SKM-1 (cell line): ENCODE measurements around the gene BEAN1.

Experiments
- DNase-seq: peaks from one replicate; lab custom pipeline; 2025; ENCODE audit not compliant: unreplicated experiment; lab: John Stamatoyannopoulos, UW

BEAN1 gene, protein sequence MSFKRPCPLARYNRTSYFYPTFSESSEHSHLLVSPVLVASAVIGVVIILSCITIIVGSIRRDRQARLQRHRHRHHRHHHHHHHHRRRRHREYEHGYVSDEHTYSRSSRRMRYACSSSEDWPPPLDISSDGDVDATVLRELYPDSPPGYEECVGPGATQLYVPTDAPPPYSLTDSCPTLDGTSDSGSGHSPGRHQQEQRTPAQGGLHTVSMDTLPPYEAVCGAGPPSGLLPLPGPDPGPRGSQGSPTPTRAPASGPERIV

GRCh38 chr16:66427036-66427860 lies at the start of gene BEAN1:
Gene BEAN1, plus strand, starts transcription at chr16:66427295. Its CDS starts 10,382 bp downstream, at chr16:66437677.
- no peak for DNase-seq

DNA sequence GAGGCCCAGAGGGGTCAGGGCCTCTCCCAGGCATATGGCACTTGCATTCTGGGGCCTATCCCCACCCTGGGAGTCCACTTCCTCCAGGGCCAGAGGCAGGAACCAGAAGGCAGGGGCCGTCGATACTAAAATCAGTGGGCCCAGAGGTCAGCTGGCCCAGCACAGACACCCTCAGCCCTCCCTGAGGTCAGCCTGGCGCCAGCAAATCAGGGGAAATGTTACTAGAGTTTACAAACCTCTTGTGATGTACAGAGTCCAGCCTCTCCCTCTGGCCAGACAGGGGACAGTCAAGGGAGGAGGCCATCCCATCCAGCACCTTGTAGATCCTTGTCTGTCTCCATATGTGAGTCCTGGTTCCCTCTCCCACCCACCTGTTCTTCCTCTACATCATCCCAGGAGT lies 49.8 kb upstream of the BEAN1 start:
- no peak for DNase-seq

DNA sequence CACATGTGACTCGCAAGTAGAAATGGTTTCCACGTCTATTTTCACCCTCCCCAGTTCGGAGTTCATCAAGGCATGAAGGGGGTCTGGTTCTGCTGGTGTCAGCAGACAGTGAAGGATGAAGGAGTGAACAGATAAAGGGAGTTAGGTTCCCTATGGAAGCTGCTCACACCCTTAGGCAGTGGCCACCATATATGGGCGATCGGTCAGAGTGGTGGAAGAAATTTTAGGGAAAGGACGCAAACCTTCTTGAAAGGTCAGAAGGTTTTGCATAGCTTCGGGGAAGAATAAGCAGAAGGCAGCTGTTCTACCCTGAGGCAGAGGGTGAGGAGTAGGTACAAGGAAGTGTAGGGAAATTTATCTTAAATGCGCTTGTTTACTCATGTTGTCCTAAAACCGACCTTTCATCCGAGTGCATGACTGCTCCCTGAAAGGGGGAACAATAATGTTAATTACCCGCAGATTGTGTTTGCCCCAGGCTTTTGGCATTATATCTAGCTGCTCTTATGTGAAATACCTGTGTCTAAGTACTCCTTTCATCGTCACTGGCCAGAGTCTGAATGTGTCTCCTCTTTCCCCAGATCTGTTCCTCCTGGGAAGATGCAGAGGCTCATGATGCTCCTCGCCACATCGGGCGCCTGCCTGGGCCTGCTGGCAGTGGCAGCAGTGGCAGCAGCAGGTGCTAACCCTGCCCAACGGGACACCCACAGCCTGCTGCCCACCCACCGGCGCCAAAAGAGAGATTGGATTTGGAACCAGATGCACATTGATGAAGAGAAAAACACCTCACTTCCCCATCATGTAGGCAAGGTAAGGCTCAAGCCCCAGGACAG lies 48.1 kb upstream of the BEAN1 start:
- no peak for DNase-seq

- no peak for DNase-seq
Measured at GRCh38 chr16:66379571-66379941, 47.5 kb upstream of the BEAN1 start.

DNA sequence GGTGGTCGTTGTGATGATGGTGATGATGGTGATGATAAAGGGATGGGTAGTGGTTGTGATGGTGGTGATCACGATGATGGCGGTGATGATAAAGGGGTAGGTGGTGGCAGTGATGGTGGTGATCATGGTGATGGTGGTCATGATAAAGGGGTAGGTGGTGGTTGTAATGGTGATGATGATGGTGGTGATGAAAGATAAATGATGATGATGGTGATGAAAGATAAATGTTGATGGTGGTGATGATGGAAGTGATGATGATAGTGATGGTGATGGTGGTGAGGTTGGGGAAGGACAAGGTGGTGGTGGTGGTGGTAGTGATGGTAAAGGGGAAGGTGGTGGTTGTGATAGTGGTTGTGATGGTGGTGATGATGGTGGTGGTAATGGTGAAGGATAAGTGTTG lies 46.7 kb upstream of the BEAN1 start:
- DNase-seq = no peak

DNA sequence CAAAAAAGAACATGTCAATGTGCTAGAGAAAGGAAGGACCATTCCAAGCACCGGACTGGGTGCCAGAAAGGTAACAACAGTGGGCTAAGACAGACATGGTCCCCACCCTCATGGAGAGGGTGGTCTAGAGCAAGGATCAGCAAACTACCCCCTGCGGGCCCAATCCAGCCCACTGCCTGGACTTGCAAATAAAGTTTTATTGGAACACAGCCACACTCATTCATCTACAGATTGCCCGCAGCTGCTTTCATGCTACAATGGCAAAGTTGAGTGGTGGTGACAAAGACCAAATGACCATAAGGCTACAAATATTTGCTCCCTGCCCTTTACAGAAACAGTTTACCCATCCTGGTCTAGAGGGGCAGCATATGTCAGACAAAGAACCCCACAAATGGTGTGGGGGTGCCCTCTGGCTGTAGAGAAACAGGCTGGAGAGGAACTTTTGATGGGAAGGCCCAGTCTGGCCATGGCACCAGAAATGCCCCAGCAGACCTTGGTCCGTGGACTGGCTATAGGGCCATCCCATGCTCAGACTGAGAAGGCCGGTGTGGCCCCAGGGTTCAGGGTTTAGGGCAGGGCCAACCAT lies 45.4 kb upstream of the BEAN1 start:
- no peak for DNase-seq

- no peak for DNase-seq
Measured at GRCh38 chr16:66382171-66382965, 44.7 kb upstream of the BEAN1 start.

DNA sequence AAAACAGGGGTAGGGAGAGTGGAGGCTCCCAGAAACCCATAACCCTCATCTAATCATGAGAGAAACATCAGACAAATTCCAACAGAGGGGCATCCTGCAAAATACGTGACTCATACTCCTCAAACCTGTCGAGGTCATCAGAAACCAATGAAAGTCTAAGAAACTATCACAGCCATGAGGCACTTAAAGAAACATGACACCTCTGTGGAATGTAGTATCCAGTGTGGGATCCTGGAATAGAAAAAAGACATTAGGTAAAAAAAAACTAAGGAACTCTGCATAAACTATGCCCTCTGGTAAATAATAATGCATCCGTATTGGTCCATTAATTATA lies 44.2 kb upstream of the BEAN1 start:
- DNase-seq = no peak

- no peak for DNase-seq
Measured at GRCh38 chr16:66383551-66383950, 43.5 kb upstream of the BEAN1 start.

DNA sequence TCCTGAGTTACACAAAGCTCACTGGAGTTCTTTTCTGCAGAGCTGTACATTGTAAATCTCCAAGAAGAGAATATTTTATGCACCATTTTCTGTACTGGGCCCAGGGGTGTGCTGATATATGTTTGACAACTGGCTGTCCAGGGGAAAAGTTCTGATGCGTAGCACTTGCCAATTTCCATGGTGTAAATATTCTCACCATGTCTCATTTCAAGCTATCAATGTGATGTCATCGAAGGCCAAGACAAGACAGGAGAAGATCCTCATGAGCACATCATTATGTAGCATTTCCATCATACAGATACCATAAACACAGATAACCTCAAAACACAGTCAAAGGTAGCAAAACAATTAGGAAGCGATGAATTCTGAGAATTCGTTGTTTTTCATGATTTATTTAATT lies 41.7 kb upstream of the BEAN1 start:
- DNase-seq = no peak

DNA sequence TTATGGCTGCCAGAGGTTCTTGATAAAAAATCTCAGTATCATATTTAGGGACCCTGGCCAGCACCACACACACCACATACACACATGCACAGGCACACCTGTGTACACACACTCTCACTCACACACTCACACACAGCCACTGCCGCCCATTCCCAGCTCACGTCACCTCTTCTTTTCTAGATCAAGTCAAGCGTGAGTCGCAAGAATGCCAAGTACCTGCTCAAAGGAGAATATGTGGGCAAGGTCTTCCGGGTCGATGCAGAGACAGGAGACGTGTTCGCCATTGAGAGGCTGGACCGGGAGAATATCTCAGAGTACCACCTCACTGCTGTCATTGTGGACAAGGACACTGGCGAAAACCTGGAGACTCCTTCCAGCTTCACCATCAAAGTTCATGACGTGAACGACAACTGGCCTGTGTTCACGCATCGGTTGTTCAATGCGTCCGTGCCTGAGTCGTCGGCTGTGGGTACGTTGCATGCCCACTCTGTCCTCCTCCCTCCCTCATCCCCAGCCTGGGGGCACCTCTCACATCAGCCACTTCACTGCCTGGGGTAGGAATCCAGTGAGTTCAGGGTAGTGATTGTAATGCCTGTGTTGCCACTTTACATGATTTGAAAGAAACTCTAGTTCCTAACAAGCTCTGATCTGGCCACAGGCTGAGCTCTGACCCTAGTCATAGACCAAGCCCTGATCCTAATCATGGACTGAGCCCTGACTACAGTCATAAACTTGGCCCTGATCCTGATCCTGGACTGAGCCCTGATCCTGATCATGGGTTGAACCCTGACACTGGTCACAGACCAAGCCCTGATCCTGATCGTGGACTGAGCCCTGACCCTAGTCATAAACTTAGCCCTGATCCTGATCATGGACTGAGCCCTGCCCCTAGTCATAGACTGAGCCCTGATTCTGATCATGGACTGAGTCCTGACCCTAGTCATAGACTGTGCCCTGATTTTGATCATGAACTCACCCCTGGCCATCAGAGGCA lies 40.2 kb upstream of the BEAN1 start:
- no peak for DNase-seq

DNA sequence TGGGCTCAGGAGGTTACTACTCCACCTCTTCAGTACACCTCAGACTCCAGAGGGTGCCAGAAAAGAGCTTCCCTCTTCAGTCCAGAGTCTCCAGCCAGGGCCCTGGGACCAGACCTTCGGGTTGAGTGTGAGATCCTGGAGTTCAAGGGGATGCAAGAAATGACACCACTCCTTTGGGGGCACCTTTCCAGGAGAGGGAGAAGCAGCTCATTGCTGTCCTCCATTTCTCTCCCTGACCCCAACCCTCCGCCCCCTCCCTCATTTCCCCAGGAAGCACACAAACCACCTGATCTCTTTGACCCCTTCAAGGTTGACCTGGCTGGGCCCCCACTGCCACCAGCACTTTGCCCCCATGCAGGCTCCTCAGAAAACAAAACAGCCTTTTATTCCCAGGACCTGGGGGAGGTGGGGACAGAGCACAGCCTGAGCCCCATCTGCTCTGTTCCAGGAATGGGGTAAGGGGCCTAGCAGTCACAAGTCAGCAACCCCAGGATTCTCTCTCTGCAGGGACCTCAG lies 39.2 kb upstream of the BEAN1 start:
- DNase-seq = no peak

DNA sequence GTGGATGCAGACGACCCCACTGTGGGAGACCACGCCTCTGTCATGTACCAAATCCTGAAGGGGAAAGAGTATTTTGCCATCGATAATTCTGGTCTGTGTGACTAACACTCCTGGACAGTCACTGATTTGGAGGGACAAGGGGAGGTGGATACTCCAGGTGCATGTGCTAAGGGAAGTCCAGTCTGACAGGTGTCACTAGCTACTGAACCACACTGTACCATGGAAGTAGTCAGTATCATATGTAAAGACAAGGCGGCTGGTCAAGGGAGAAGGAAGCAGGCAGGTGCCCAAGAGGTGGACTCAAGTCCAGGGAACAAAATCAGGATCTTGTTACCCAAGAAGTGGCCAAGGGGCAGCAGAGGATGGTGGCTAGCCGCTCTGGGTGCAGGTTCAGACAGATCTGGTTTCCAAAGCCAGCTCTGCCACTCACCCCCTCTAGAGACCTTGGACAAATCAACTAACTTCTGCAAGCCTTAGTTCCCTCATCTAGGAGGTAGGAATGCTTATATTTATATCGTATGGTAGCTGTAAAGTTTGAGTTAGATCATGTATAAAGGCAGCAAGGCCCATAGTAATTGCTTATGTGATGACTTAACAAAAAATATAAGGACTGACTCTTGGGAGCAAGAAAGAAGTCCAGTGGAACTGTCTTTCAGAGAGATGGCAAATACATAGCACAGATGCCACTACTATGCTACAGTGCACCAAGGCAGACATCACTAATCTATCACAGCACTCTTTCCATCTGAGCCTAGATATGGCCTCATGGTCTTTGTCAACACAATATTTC lies 38.5 kb upstream of the BEAN1 start:
- DNase-seq = no peak

GRCh38 chr16:66389256-66390176 lies 37.6 kb upstream of the BEAN1 start:
- DNase-seq = no peak

DNA sequence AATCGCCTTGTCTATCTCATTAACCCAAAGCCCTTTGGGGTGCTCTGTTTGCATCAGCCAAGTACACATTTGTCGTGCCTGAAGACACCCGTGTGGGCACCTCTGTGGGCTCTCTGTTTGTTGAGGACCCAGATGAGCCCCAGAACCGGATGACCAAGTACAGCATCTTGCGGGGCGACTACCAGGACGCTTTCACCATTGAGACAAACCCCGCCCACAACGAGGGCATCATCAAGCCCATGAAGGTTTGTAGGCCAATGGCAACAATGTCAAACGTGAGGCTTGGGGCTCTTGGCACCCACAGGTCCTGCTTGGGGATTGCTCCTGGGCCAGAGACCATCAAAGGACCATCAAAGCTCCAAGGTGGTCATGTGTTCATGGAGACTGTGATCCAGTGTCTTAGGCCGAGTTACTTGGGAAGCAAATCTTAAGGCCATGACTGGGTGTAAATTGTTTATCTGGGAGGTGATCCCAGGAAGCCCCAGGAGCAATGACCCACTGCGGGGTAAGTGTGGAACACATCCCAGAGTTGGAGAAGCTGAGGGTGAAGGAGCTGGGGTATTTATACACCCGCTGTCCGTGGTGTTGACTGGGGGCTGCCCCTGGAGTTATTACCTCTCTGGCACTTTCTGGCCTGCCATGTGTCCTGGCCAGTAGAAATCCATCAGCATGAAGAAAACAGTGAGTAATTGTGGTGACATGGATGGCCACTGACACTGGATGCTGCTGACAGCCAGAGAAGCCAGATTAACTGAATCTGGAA lies 36.6 kb upstream of the BEAN1 start:
- no peak for DNase-seq

DNA sequence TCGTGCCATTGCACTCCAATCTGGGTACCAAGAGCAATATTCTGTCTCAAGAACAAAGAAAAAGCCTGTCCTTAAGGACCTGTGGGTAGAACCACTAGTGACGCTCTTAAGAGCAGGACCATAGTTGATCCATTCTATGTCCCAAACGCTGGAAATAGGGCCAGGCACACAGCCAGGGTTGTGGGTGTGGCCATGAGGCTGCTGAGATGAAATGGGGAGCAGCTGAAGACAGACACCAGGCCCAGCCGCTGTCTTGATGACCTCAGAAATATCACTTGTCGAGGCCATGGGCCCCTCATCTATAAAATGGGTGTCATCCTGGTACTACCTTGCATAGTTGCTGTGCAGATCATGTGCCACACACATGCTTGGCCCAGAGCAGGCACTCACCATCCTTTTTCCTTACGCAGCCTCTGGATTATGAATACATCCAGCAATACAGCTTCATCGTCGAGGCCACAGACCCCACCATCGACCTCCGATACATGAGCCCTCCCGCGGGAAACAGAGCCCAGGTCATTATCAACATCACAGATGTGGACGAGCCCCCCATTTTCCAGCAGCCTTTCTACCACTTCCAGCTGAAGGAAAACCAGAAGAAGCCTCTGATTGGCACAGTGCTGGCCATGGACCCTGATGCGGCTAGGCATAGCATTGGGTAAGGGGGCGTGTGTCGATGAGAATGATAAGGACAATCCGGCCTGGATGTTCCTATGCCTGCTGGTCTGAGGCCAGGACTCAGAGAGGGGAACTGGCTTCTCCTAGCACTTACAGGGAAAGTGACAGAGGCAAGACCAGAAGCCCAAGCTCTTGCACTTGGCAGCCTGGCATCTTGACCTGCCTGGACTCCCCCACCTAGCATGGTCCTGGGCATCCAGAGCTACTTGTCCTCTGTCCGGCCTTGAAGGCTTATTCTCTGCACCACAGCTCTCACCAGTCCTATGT lies 35.1 kb upstream of the BEAN1 start:
- DNase-seq = no peak
